Stimulated activated CD8-positive, alpha-beta memory T cell treated with anti-CD3 and anti-CD28 coated beads, Interleukin-7, amount 100 ng/mL, for 24 hours (primary cell): ENCODE results near the gene RAD23B.

Experiments used
- DNase-seq: peaks from one replicate; pipeline ENCODE4 v3.0.0-alpha.2; 2020; ENCODE audit warnings: low read depth

Gene RAD23B

GRCh38 chr9:107269254-107269653 is 13.8 kb upstream of the RAD23B start:
- DNase-seq, result no peak

GRCh38 chr9:107269681-107270080 is 13.4 kb upstream of the RAD23B start:
- DNase-seq, result no peak

GRCh38 chr9:107270082-107270481 is 13.0 kb upstream of the RAD23B start:
- DNase-seq, result no peak

- no peak for DNase-seq
These were observed 12.5 kb upstream of the RAD23B start for GRCh38 chr9:107270580-107270979.

DNA sequence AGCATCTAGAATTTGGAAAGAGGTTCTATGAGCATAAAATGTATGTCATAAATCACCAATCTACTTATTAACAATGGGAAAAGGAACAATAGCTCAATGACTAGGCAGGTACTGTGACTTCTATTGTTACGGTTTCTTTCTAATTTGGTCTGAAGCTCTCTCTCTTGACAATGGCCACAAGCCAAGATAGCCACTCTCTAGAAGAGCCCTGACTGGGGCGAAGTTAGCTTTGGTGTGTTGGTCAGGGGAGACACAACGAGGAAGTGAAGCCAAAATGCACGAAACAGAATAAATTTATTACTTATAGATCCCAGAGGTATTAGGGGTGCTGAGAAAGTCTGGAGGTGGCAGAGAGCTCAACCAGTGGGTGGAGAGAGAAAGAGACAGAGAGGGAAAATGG is 9.4 kb upstream of the RAD23B start:
- DNase-seq, result no peak

- no peak for DNase-seq
These were observed 9.0 kb upstream of the RAD23B start for GRCh38 chr9:107274096-107274495.

DNA sequence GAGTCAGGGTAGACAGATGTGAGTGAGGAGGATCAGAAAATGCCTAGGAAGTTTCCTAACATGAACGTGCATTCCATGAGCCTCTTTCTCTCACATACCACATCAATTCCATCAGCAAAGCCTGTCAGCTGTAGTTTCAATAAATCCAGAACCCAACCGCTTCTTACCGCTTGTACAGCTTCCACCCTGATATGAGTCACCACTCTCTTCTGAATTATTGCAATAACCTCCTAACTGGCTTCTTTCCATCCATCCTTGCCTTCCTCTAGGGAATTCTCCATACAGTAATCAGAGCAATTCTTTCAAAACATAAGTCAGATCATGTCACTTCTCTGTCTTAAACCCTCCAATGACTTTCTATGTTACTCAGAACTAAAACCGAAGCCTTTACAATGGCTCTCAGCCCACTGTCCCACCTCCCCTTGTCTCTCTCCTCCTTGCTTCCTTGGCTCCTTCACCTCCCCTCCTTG is 8.1 kb upstream of the RAD23B start:
- DNase-seq, result no peak

DNA sequence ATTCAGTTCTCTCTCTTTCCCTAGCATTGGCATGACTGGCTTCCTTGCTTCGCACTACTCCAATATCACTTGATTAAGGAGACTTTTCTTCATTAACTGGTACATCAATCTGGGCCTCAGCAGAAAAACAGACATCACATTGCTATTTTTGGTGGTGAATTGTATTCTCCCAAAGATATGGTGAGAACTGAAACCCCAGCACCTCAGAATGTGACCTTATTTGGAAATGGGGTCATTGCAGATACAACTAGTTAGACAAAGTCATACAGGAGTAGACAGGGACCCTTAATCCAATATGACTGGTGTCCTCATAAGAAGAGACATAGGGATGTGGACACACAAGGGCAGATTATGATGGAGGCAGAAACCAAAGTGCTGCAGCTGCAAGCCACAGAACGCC is 7.5 kb upstream of the RAD23B start:
- DNase-seq, result no peak

DNA sequence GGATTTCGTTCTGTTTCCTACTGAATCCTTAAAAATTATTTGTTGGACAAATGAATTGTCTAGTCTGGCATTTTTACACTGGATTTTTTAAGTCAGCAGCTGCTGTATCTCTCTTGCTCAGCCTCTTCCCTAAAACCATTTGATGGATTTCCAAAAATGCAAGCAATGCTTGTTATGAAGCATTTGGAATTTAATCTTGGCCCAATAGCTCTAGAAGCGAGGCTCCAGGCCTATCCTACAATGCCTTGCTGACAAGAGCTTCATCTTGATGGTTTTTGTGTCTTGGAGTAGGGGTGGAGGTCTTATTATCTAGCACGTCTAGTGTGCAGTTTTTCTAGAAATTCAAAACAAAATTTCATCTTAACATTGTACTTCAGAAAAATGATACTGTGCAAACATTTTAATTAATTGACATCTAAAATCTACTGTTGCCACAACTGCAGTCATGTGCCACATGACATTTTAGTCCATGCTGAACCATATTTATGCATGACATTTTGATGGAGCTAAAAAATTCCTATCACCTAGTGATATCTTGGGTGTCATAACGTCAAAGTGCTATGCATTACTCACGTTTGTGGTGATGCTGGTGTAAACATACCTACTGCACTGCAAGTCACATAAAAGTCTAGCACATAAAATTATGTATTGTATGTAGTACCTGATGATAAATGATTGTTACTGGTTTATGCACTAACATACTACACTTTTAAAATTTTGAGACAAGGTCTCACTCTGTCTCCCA is 5.9 kb upstream of the RAD23B start:
- DNase-seq, result no peak

DNA sequence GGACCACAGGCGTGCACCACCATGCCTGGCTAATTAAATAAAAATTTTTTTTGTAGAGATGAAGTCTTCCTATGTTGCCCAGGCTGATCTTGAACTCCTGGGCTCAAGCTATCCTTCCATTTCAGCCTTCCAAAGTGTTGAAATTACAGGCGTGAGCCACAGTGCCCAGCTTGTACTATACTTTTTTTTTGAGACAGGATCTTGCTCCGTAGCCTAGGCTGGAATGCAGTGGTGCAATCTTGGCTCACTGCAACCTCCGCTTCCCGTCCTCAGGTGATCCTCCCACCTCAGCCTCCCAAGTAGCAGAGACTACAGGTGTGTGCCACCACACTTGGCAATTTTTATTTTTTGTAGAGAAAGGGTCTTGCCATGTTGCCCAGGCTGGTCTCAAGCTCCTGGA is 5.3 kb upstream of the RAD23B start:
- no peak for DNase-seq

GRCh38 chr9:107279086-107279485 is 4.0 kb upstream of the RAD23B start:
- DNase-seq, result no peak

- no peak for DNase-seq
These were observed 2.5 kb upstream of the RAD23B start for GRCh38 chr9:107280543-107280942.

GRCh38 chr9:107281184-107281583 is 1.9 kb upstream of the RAD23B start:
- DNase-seq, result no peak

DNA sequence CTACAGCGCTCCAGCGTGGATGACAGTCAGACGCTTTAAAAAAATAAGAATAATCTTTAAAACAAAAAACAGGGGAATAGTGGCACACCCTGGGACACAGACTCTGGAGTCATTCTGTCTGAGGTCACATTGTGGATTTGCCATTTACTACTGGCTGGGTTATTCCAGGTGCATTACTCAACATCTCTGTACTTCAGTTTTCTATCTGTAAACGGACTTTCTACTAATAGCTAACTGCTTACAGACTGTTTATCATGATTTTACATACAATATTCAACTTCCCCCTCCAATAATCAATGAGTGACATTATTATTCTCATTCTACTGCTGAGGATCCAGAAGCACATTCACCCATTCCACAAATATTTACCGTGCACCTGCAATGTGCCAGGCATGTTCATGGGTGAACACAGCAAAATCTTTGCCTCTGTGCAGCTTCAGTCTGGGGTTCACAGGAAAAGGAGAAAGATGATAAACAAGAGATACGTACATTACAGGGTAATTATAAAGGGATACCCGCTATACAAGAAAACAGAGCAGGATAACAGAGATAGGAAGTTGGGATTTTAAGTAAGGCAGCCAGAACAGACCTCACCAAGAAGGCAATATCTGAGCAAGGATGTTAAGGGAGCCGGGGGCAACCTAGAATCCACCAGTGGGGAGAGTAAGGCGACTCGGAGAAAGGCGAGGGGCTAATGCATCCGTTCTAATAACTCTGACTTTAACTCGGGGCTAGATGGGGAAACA is 984 bp upstream of the RAD23B start:
- DNase-seq, result no peak

DNA sequence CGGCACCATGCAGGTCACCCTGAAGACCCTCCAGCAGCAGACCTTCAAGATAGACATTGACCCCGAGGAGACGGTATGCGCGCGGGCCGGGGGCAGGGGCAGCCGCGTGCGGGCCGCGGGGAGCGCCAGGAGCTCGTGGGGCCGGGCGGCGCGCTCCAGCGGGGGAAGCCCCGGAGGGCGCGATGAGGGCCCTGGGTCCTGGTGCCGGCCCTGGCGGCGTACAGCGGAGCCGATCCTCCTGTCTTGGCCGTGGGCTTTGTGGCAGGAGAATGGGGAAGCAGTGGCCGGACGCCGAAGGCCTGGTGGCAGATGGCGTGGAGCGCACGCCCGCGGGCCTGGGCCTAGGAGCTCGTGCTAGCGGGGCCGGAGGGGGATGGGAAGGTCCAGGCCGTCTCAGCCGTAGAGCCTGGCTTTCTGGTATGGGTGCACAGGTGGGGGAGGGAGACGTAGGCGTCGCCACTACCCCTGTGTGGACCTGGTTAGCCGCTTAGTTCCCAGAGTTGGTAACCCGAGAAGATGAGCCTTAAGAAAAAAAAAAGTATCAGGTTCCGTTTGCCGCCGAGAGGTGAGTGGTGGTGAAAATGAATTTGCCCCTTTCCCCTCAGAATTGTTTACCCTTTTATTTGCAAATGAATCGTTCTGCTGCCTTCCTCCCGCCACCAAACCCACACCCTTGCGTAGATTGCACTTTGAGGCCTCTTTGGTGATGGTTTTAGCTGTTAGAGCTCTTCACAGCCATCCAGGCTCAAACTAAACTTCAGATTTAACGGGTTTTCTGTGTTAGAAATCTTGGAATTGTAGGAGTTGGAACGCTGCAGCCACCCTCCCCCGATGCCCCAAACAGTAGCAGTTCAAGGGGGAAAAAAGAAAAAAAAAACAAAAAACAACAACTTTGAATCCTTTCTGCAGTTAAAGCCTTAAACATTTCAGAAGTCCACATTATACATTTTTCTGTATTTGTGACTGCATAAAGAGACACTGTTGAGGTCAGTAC is 841 bp downstream of the RAD23B start:
- DNase-seq, result peak; percentile 28

DNA sequence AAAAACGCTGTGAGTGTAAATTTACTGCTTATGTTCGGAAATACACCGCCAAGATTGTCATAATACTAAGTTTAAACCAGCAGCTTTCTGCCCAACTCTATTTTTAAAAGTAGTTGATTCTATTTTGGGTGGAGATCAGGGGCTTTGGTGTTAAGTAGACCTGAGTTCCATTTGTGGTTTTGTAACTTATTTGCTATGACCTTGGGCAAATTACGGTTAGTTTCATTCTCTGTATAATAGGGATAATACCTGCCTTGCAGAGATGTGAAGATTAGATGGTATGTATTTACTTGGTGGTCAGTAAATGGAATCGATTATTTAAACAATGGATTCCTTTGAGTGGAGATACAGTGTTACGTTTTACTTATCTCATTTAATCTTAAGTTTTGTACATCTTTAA is 1.6 kb downstream of the RAD23B start:
- DNase-seq, result no peak

DNA sequence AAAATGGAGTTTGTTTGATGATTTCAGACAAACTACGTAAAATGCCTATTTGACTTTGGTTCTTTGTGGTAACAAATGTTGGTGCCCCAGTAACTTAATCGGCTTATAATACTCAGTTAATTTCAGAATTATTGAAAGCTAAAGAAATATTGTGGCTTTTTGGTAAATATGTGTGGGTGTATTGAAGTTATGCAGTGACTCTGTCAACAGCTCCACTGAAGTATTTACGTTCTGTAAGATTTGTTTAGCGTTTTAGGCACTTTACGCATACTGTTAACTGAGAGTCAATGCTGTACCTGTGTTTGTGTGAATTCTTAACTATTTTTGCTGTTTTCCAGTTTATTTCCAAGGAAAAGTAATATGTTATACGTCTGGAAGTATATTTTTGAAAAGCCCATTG is 2.2 kb downstream of the RAD23B start:
- DNase-seq, result no peak

GRCh38 chr9:107286057-107286456 is 3.0 kb downstream of the RAD23B start:
- no peak for DNase-seq

GRCh38 chr9:107288701-107289100 is 5.6 kb downstream of the RAD23B start:
- DNase-seq, result no peak

DNA sequence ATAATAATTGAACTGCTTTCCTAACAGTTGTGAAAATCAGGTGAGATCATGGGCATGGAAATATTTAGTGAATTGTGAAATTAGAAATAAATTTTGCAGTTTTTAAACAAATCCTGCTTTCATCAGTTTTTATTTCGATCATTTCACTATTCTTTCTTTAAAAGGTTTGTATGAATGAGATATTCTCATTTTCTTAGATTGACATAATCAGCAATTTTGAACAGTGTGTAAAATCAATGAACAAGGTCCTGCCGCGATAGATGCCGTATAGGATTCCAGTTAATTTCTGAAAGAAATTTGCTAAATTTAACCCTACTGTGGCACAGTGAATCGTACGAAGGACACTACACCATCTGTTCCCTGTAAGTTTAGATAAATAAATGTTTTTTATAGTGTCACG is 7.5 kb downstream of the RAD23B start:
- DNase-seq, result no peak

- no peak for DNase-seq
These were observed 9.9 kb downstream of the RAD23B start for GRCh38 chr9:107292821-107293542.
